ENCODE results near the gene CCNQ.

- TF ChIP-seq CTCF (IDR thresholded peaks at IDR 0.05): no peak
- TF ChIP-seq SIN3A (IDR thresholded peaks at IDR 0.05; ENCODE audit: borderline replicate concordance, low read depth, low read length): no peak
- TF ChIP-seq MAX (IDR thresholded peaks at IDR 0.05; ENCODE audit: low read depth): no peak
- TF ChIP-seq EP300 (IDR thresholded peaks at IDR 0.05; ENCODE audit: borderline replicate concordance in 1 of 2, low read depth in 1 of 2, low read length in 1 of 2): no peak
- no peak for TF ChIP-seq TCF12 (IDR thresholded peaks at IDR 0.05)
Observed at GRCh38 chrX:153560466-153560865, 38.5 kb downstream of the CCNQ start.
